Esophagus muscularis mucosa (tissue), 3 donors: Measurements from ENCODE around the gene ATMIN.

ENCODE experiments used
- POLR2AphosphoS5 ChIP-seq, 2 donors: sonication (generic); formaldehyde crosslinking; IDR thresholded peaks; one replicate each; pipeline ENCODE4 v1.6.1; 2017; ENCODE audit warnings: antibody characterized with exemption in 2 of 2
- TF ChIP-seq, protein P1 (sequence below), 3 experiments: fragments of 200-600 bp in 2 of 3; fragments of 450-650 bp in 1 of 3; sonication (generic) in 2 of 3; IDR thresholded peaks; one replicate each; pipeline ENCODE4 v1.5.1; 2017 to 2019; ENCODE audit warnings: antibody characterized with exemption in 3 of 3, mild to moderate bottlenecking in 2 of 3, moderate library complexity in 1 of 3

DNA sequence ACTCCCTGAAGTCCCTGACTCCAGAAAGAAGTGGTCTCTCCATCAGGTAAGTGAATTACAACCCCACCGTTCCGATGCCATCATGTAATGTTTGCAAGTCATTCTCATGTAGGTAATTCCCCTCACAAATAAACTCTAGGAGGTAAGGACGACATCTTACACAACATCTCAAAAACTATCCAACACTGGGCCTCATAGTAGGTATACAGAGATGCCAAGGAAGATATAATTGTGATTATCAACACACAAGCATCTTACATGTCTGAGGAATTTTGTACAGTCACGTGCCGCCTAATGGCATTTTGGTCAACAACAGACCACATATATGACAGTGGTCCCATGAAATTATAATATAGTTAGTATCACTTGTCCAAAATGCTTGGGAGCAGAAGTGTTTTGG, 53.2 kb downstream of the ATMIN start:
- TF ChIP-seq, protein P1, sequence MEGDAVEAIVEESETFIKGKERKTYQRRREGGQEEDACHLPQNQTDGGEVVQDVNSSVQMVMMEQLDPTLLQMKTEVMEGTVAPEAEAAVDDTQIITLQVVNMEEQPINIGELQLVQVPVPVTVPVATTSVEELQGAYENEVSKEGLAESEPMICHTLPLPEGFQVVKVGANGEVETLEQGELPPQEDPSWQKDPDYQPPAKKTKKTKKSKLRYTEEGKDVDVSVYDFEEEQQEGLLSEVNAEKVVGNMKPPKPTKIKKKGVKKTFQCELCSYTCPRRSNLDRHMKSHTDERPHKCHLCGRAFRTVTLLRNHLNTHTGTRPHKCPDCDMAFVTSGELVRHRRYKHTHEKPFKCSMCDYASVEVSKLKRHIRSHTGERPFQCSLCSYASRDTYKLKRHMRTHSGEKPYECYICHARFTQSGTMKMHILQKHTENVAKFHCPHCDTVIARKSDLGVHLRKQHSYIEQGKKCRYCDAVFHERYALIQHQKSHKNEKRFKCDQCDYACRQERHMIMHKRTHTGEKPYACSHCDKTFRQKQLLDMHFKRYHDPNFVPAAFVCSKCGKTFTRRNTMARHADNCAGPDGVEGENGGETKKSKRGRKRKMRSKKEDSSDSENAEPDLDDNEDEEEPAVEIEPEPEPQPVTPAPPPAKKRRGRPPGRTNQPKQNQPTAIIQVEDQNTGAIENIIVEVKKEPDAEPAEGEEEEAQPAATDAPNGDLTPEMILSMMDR (IDR thresholded peaks at IDR 0.05) = no peak
- no peak for TF ChIP-seq POLR2AphosphoS5 (IDR thresholded peaks at IDR 0.05)
